Stimulated activated CD8-positive, alpha-beta memory T cell treated with anti-CD3 and anti-CD28 coated beads, Interleukin-7, amount 100 ng/mL, for 24 hours (primary cell): ENCODE measurements around the gene UBE4B.
"Not testable (repeated sequence)": the region's sequence is repeated elsewhere in the genome, so short reads cannot be mapped to it uniquely, and the experiment has no call there.

ENCODE experiments used
- DNase-seq: peaks from one replicate; pipeline ENCODE4 v3.0.0-alpha.2; 2020; ENCODE audit warnings: low read depth

The UBE4B gene

DNA sequence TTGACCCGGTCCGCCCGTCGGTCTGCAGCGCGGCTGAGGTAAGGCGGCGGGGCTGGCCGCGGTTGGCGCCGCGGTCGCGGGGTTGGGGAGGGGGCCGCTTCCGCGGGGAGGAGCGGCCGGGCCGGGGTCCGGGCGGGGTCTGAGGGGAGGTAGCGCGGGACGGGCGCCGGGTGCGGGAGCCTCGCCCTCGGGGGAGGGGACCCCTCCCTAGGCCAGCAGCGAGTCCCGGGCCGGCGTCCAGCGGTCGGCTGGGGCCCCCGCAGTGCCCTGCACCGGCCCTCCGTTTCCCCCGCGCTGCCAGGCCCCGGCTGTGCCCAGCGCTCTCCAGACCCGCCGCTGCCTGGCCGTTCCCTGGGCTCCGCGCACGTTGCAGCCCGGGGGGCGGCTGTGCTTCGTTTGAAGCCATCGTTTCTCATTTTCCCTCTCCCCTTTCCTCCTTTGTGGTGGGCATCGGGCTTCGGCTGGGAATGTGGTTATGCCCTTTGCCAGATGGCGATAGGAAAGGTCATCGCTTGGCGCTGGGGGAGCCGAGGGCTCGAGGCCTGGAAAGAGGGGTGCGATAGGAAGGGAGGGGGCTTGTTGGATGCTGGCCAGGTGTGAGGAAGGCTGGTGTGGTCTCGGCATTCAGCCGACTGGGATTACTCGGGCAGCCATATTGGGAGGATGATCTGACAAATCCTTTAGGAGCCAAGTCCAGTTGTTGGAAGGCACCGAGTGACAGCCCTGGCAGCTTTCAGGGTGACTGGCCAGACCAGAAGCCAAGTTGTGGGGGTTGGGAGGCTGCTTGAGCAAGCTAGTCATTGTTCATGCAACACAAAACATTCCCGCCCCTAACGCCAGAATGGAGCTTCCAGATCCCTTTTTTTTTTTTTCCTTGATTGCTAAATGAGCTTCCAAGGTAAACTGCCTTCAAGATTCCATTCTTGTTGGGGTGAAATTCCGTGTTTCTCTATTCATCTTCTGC is 178.4 kb downstream of the UBE4B start:
- no peak for DNase-seq

DNA sequence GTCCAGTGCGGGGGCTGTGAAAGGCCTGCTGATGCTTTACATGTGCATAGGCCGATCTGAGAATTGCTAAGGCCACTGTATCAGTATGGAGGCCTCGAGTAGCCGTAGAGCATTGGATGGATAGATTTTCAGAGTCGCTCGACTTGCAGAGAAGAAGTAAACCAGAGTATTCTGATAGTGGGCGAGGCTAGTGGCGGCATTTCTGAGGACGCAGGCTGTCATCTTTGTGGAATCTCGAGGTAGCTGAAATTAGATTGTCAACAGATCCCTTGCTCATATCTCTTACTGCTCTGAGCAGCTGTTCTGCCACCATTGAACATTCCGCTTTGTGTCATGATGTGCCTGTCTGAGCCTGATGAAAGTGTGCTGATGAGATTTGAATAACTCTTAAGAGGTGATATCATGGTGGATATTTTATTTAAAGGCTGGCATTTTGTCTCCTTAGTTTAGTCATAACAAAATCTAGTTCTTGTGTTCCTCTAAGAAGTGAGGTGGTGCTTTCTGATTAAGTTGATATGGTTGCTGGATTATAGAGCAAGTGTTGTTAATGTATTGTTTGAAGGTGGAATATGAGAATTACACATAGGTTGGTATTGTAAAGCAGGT is 179.2 kb downstream of the UBE4B start:
- DNase-seq, result no peak

DNA sequence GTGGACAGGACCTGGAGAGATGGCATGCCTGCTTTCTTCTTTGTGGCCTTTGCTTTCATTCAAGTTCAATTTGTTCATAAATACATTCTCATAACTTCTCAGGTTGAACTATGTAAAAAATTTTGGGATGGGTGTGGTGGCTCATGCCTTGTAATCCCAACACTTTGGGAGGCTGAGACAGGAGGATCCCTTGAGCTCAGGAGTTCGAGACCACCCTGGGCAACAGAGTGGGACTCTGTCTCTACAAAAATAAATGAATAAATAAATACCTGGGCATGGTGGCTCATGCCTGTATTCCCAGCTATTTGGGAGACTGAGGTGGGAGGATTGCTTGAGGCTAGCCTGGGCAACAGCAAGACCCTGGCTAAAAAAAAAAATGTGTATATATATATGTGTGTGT is 179.7 kb downstream of the UBE4B start:
- DNase-seq, result no peak

DNA sequence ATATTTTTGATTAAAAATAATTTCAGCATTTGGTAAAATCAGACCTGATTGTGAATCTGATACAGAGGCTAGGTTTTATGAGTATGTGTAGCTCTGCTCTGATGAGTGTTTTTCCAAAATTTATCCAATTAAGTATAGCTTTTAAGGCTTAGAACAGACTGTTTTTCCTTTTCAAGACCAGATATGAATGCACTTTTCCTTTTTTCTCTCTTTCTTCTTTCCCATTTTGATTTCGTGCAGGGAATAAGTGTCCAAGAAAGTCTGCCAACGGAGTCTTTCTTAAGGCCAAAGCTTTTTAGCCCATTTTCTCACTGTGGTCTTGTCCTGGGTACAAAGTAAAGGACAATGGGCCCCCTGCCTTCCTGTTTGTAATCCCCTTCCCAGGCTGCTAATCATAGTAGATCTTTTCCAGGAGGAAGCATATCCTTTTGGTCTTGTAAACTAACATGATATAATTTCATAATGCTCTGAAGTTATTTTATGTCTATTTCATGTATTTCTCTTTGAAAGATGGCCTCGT is 180.5 kb downstream of the UBE4B start:
- no peak for DNase-seq

DNA sequence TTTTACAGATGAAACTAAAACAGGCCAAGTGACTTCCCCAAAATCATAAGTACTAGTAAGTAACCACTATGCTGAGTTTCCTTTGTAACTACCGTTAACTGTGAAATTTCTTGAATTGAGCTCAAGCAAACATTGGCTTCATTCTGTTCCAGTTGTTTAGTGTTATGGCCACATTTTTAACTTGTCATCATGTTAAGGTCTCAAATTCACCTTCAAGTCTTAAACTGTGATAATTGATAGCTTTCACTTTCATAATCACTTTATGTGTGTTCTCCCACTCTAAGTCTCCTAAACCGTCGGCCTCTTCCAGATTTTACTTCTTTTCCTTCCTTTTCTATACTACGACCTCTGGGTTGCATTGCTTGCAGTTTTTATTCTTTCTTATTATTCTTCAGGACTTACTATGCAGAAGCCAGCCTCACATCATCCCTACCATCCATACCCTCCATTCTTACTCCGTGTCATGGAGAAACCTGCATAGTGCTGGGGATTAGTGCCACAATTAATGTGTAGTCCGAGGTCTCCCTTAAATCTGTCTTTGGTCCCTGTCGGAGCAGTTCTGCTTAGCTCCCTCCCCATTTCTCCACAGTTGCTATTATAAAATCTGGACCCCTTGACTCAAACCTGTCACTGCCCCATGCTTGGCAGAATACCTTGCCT is 183.5 kb downstream of the UBE4B start:
- DNase-seq, result no peak

DNA sequence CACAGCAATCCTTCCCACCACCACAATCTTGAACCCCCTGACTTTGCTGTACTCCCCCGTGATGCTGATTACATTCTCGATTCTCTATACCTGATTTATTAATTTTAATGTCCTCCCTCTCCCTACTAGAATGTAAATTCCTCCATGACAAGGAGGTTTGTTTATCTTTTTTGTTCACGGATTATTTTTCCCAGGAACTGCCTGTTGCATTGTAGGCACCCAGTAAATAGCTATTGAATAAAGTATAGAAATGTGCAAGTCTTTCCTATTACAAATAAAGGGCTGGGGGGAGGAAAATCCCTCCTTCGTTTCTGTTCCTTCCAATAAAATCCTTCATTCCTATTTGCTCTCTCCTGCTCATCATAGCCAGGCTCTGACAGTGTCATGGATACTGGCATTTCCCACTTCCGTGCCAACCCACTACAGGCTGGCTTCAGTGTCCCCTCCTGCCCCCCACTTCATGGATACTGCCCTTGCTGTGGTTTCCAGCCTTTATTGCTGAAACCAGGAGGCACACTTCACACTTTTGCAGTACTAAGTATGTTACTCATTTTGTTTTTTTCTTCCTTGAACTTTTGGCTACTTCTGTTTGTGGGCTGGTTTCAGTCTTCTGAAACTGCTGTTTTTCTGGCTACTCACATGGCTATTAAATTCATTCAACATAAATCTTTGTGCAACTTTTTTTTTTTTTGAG is 185.1 kb downstream of the UBE4B start:
- no peak for DNase-seq

DNA sequence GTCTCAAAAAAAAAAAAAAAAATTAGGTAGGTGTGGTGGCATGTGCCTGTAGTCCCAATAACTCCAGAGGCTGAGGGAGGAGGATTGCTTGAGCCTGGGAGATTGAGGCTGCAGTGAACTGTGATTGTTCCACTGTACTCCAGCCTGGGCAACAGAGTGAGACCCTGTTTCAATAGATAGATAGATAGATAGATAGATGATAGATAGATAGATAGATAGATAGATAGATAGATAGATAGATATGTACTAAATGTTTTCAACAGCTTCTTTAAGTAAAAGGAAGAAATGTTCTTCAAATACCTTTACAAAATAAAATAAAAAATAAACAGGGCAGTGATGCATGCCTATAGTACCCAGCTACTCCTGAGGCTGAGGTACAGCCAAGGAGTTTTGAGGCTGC is 187.4 kb downstream of the UBE4B start:
- no peak for DNase-seq

DNA sequence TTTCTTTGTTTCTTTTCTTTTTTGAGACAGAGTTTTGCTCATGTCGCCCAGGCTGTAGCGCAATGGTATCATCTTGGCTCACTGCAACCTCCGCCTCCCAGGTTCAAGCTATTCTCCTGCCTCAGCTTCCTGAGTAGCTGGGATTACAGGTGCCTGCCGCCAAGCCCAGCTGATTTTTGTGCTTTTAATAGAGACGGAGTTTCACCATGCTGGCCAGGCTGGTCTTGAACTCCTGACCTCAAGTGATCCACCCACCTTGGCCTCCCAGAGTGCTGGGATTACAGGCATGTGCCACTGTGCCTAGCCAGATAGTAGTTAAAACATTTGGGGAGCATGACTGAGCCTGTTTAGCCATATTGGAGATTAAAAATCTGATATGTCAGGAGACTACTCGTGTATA is 187.9 kb downstream of the UBE4B start:
- DNase-seq, result not testable (repeated sequence)

DNA sequence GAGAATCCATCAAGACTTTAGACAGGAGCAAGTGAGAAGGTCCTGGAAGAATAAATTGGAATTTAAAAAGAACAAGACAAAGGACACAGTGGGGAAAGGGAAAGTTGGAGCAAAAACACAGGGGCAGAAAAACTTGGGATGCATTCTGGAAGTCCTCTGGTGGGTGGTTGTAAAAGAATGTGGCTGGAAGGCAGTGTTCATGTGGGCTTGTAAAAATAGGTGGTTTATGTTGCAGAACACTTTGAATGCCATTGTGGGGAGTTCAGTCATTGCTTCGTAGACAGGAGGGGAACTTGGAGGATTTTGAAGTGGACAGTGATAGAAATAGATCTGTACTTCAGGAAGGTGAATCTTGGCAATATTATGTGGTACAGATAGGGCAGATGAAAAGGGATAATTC is 192.8 kb downstream of the UBE4B start:
- no peak for DNase-seq

DNA sequence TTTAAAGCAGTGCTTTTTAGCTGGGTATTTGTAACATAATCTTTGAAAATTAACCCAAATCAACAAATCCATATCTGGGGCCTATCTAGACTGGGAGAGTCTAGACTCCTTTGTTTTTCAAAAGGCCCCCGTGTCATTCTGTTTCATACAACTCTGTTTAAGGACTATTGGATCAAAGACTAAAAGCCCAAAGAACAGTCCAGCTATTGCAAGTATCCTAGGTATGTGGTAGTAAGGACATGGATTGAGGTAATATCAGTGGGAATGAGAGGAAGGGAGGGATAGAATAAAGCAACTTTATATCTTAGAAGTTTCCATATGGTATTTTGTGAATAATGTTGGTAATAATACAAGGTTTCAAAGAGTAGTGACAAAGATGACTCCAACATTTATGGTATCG is 195.8 kb downstream of the UBE4B start:
- no peak for DNase-seq

DNA sequence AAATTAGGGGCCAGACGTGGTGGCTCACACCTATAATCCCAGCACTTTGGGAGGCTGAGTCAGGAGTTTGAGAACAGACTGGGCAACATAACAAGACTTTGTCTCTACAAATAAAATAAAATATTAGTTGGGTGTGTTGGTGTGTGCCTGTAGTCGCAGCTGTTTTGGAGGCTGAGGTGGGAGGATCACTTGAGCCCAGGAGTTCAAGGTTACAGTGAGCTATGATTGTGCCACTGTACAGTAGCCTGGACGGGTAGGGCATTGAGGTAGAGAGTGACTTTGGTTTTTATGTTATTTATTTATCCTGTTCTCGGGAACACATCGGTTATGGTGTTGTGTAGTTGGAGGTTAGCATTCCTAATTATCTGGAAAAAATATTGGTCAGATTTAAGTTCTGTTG is 197.1 kb downstream of the UBE4B start:
- no peak for DNase-seq
